ENCODE results near the gene CMIP. TPM values are rescaled to one million over a fixed set of nuclear protein-coding genes. Genes with fewer than 3 reads are reported as not detected.

CMIP gene
- total RNA-seq, 2 donors from 2014 or later: 30.1 to 95.1 TPM

DNA sequence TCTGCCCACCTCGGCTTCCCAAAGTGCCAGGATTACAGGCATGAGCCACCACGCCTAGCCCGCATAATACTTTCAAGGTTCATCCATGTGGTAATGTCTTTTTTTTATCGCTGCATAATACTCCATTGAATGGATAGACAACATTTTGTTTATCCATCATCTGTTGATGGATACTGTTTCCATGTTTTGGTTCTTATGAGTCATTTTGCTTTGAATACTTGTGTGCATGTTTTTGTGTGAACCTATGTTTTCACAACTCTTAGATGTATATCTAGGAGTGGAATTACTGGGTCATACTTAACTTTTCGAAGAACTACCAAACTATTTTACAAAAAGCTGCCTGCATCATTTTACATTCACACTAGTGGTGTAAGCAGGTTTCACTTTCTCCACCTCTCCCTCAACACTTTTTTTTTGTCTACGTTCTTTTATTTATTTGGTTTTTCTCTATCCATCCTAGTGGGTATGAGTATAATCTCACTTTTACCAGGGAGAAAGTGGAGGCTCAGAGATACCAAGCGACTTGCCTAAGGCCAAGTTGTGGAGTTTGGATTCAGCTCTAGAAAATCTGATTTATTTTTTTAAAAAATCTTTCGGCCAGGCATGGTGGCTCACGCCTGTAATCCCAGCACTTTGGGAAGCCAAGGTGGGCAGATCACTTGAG, 151.2 kb downstream of the CMIP start:
- no peaks in the 10 kb centered on the region for H3K27me3 ChIP-seq (replicated peaks; ENCODE audit: insufficient read depth)
- peaks cover 5% of the 10 kb centered on the region for H3K4me1 ChIP-seq (replicated peaks)
- intact Hi-C loops (cut with DNase I): no loop called here
- TF ChIP-seq, protein P1, sequence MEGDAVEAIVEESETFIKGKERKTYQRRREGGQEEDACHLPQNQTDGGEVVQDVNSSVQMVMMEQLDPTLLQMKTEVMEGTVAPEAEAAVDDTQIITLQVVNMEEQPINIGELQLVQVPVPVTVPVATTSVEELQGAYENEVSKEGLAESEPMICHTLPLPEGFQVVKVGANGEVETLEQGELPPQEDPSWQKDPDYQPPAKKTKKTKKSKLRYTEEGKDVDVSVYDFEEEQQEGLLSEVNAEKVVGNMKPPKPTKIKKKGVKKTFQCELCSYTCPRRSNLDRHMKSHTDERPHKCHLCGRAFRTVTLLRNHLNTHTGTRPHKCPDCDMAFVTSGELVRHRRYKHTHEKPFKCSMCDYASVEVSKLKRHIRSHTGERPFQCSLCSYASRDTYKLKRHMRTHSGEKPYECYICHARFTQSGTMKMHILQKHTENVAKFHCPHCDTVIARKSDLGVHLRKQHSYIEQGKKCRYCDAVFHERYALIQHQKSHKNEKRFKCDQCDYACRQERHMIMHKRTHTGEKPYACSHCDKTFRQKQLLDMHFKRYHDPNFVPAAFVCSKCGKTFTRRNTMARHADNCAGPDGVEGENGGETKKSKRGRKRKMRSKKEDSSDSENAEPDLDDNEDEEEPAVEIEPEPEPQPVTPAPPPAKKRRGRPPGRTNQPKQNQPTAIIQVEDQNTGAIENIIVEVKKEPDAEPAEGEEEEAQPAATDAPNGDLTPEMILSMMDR (IDR thresholded peaks at IDR 0.05): no peak
- no peak for TF ChIP-seq POLR2AphosphoS5 (IDR thresholded peaks at IDR 0.05)
- TF ChIP-seq POLR2A (IDR thresholded peaks at IDR 0.05): no peak
- H3K9me3 ChIP-seq: no peaks in the 10 kb centered on the region
- no peaks in the 10 kb centered on the region for H3K36me3 ChIP-seq
- H3K4me3 ChIP-seq: no peak overlapping the region
- 97% methylated on average over 9 of the region's 9 CpGs for WGBS
- H3K27ac ChIP-seq: no peak overlapping the region
- no peak for DNase-seq (ENCODE audit: low spot score)

DNA sequence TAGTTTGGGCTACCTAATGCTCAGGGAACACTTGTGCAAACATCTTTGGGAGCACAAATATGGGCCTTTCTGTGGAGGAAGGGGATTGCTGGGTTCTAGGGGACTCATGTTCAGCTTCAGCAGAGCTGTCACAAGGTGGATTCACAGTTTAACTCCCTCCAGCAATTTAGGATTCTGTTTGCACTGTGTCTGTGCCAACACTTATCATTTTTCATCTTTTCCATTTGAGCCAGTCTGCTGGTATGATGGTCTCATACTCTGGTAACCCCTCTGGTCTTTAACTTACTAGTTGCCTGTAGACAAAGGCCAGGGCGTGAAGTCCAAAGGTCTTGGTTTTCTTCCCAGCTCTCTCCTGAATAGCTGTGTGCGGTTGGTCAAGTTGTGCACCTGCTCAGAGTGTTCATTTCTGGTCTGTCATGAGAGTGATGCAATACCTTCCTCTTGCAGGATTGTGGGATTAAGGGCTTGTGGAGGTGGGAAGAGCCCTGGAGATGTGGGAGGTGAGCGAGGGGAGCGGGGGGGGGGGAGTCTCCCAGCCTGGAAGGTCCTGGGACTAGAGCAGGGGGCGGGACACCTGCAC, 152.6 kb downstream of the CMIP start:
- Histone ChIP-seq H3K27me3 (replicated peaks; ENCODE audit: insufficient read depth) (no peaks in the 10 kb centered on the region), H3K36me3 (no peaks in the 10 kb centered on the region), H3K4me1 (replicated peaks) (peaks cover 15% of the 10 kb centered on the region), H3K27ac (no peak overlapping the region), H3K4me3 (no peak overlapping the region), H3K9me3 (no peaks in the 10 kb centered on the region)
- intact Hi-C loops (cut with DNase I): no loop called here
- DNase-seq (ENCODE audit: low spot score): no peak
- TF ChIP-seq, protein P1 (IDR thresholded peaks at IDR 0.05): no peak
- TF ChIP-seq POLR2AphosphoS5 (IDR thresholded peaks at IDR 0.05): no peak
- no peak for TF ChIP-seq POLR2A (IDR thresholded peaks at IDR 0.05)
- 99% methylated on average over 5 of the region's 5 CpGs for WGBS

DNA sequence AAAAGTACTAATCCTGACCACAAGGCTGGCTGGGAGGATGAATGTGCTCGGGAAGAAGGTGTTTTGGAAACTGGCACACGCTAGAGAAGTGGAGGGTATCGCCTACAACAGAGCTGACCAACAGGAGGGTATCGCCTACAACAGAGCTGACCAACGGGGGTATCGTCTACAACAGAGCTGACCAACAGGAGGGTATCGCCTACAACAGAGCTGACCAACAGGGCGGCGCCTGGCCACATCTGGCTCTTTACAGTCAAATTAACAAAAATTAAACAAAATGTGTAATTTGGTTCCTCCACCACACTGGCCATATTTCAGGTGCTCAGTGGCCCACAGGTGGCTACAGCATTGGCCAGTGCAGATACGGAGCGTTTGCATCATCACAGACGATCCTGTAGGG, 153.5 kb downstream of the CMIP start:
- peaks cover 15% of the 10 kb centered on the region for H3K4me1 ChIP-seq (replicated peaks)
- H3K4me3 ChIP-seq: no peak overlapping the region
- H3K27ac ChIP-seq: no peak overlapping the region
- no peaks in the 10 kb centered on the region for H3K27me3 ChIP-seq (replicated peaks; ENCODE audit: insufficient read depth)
- H3K9me3 ChIP-seq: no peaks in the 10 kb centered on the region
- no peak for DNase-seq (ENCODE audit: low spot score)
- 96% methylated on average over 12 of the region's 12 CpGs for WGBS
- no peak for TF ChIP-seq POLR2AphosphoS5 (IDR thresholded peaks at IDR 0.05)
- TF ChIP-seq, protein P1 (IDR thresholded peaks at IDR 0.05): peak in 1 of 4 experiments; percentile 6
- H3K36me3 ChIP-seq: no peaks in the 10 kb centered on the region
- intact Hi-C loops (cut with DNase I): no loop called here

DNA sequence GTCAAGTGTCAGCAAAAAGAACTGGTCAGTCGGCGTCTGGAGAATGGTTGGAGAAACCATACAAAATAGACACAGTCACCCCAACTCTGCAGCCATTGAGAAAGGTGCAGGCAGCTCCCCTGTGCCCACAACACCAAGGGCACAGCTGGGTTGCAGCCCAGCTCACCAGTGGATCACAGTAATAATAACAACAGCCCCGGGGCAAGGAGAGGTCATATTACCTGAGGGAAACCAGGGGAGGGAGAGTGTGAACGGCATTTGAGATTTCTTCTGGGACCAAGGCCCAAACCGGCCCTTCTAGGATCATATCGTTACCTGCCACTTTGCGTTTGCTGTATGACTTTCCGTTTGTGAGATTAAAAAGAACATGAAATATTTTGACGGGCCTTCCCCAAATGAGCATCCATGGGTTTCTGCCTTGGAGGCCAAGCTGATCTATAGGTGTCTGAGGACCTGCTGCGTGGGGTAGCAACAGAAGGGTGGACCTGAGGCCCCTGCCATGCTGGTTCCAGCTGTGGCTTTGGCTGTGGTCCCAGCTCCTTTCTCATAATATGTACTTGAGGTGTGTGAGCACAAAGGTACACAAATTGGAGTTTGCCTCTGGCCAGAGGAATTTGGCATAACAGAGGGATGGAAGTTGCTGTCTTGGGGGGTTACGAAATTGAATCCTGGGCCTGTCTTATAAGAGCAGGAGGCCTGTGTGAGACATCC, 154.6 kb downstream of the CMIP start:
- TF ChIP-seq, protein P1 (IDR thresholded peaks at IDR 0.05): no peak
- TF ChIP-seq POLR2A (IDR thresholded peaks at IDR 0.05) (no peak), POLR2AphosphoS5 (IDR thresholded peaks at IDR 0.05) (peak; percentile 64)
- DNase-seq (ENCODE audit: low spot score): peak; percentile 73
- Histone ChIP-seq H3K36me3 (no peaks in the 10 kb centered on the region), H3K27me3 (replicated peaks; ENCODE audit: insufficient read depth) (no peaks in the 10 kb centered on the region), H3K4me1 (replicated peaks) (peaks cover 15% of the 10 kb centered on the region), H3K27ac (peak overlapping the region; percentile 79 to 84), H3K9me3 (no peaks in the 10 kb centered on the region), H3K4me3 (no peak overlapping the region)
- WGBS: 49% methylated on average over 11 of the region's 11 CpGs
- intact Hi-C loops (cut with DNase I): no loop called here

Measured in prostate gland (tissue), 2 donors.